Sigmoid colon (tissue), 4 donors: ENCODE results near the gene MAPK8IP3.

Experiments used
- EP300 ChIP-seq, 4 donors: sonication (generic); formaldehyde crosslinking; IDR thresholded peaks; one replicate each; pipeline ENCODE4 v1.6.1; 2017; ENCODE audit warnings: antibody characterized with exemption in 4 of 4
- POLR2A ChIP-seq, 2 donors: fragments of 450-650 bp; IDR thresholded peaks; one replicate each; pipeline ENCODE4 v1.6.1; 2016; ENCODE audit warnings: antibody characterized with exemption in 2 of 2, mild to moderate bottlenecking in 2 of 2, moderate library complexity in 2 of 2
- TF ChIP-seq, protein P1 (sequence below), 4 experiments: fragments of 450-650 bp in 3 of 4; fragments of 200-600 bp in 1 of 4; IDR thresholded peaks; one replicate each; pipeline ENCODE4 v1.5.1; 2016 to 2019; ENCODE audit warnings: antibody characterized with exemption in 4 of 4, mild to moderate bottlenecking in 3 of 4, moderate library complexity in 2 of 4

DNA sequence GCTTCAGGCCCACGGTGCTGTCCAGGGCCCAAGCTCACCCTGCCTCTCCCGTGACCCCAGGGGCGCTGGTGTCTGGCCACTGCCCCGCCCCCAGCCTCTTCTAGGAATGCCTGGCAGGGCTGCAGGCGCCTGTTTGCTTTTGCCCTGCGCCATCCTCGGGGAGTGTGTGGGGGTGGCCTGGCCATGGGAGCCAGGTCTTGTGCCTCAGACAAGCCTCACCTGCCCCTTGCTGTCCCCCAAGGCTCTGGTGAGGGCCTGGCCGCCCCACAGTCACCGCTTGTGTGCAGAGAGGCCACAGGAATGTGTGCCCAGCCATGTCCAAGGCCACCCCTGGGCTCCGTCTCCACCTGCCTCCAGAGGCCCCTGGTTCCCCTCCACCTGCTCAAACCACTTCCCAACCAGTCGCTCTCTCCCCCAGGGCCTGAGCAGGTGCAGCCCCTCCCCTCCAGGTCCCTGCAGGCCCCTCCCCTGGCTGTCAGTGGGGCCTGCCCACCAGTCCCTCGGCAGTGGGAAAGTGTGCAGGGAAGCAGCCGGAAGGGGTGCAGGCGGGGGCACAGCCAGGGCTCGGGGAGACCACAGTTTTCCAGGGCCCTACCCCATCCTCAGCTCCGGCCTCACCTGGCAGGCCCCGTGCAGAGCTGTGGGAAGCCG, 88.4 kb downstream of the MAPK8IP3 start:
- TF ChIP-seq, protein P1, sequence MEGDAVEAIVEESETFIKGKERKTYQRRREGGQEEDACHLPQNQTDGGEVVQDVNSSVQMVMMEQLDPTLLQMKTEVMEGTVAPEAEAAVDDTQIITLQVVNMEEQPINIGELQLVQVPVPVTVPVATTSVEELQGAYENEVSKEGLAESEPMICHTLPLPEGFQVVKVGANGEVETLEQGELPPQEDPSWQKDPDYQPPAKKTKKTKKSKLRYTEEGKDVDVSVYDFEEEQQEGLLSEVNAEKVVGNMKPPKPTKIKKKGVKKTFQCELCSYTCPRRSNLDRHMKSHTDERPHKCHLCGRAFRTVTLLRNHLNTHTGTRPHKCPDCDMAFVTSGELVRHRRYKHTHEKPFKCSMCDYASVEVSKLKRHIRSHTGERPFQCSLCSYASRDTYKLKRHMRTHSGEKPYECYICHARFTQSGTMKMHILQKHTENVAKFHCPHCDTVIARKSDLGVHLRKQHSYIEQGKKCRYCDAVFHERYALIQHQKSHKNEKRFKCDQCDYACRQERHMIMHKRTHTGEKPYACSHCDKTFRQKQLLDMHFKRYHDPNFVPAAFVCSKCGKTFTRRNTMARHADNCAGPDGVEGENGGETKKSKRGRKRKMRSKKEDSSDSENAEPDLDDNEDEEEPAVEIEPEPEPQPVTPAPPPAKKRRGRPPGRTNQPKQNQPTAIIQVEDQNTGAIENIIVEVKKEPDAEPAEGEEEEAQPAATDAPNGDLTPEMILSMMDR (IDR thresholded peaks at IDR 0.05): no peak
- TF ChIP-seq EP300 (IDR thresholded peaks at IDR 0.05) (no peak), POLR2A (IDR thresholded peaks at IDR 0.05) (no peak)
